GM18867 (cell line): ENCODE data around the gene C1orf21.

Source experiments
- ATAC-seq: cut with Tn5 transposase; IDR thresholded peaks from one replicate; pipeline ENCODE4 v1.9.1; 2021; ENCODE audit warnings: mild to moderate bottlenecking, moderate library complexity; ENCODE audit not compliant: unreplicated experiment

Gene C1orf21

GRCh38 chr1:184509105-184509504 lies 122.3 kb downstream of the C1orf21 start:
- ATAC-seq, result no peak

GRCh38 chr1:184510110-184510509 lies 123.3 kb downstream of the C1orf21 start:
- no peak for ATAC-seq

- no peak for ATAC-seq
Observed at GRCh38 chr1:184512724-184513123, 125.9 kb downstream of the C1orf21 start.

GRCh38 chr1:184513421-184513820 lies 126.6 kb downstream of the C1orf21 start:
- no peak for ATAC-seq

GRCh38 chr1:184513966-184514365 lies 127.1 kb downstream of the C1orf21 start:
- no peak for ATAC-seq

GRCh38 chr1:184514447-184514846 lies 127.6 kb downstream of the C1orf21 start:
- ATAC-seq, result no peak

- no peak for ATAC-seq
Observed at GRCh38 chr1:184517130-184517529, 130.3 kb downstream of the C1orf21 start.

GRCh38 chr1:184518736-184519357 lies 132.0 kb downstream of the C1orf21 start:
- no peak for ATAC-seq

- no peak for ATAC-seq
Observed at GRCh38 chr1:184520336-184520735, 133.5 kb downstream of the C1orf21 start.

- ATAC-seq, result no peak
Observed at GRCh38 chr1:184524248-184524647, 137.4 kb downstream of the C1orf21 start.

- no peak for ATAC-seq
Observed at GRCh38 chr1:184527402-184527801, 140.6 kb downstream of the C1orf21 start.

GRCh38 chr1:184530226-184530625 lies 143.4 kb downstream of the C1orf21 start:
- ATAC-seq, result no peak

GRCh38 chr1:184531296-184531695 lies 144.5 kb downstream of the C1orf21 start:
- no peak for ATAC-seq

GRCh38 chr1:184532199-184532598 lies 145.4 kb downstream of the C1orf21 start:
- ATAC-seq, result no peak

- ATAC-seq, result no peak
Observed at GRCh38 chr1:184533049-184533448, 146.2 kb downstream of the C1orf21 start.

GRCh38 chr1:184533915-184534314 lies 147.1 kb downstream of the C1orf21 start:
- no peak for ATAC-seq

GRCh38 chr1:184534690-184535089 lies 147.9 kb downstream of the C1orf21 start:
- no peak for ATAC-seq

GRCh38 chr1:184535191-184535970 lies 148.6 kb downstream of the C1orf21 start:
- ATAC-seq, result no peak

- no peak for ATAC-seq
Observed at GRCh38 chr1:184536246-184536985, 149.6 kb downstream of the C1orf21 start.

- ATAC-seq, result no peak
Observed at GRCh38 chr1:184539580-184539979, 152.8 kb downstream of the C1orf21 start.

- no peak for ATAC-seq
Observed at GRCh38 chr1:184541537-184542152, 154.8 kb downstream of the C1orf21 start.
